ENCODE measurements around the gene NOP14.
"Not testable (repeated sequence)": the region's sequence is repeated elsewhere in the genome, so short reads cannot be mapped to it uniquely, and the experiment has no call there.

The NOP14 gene

DNA sequence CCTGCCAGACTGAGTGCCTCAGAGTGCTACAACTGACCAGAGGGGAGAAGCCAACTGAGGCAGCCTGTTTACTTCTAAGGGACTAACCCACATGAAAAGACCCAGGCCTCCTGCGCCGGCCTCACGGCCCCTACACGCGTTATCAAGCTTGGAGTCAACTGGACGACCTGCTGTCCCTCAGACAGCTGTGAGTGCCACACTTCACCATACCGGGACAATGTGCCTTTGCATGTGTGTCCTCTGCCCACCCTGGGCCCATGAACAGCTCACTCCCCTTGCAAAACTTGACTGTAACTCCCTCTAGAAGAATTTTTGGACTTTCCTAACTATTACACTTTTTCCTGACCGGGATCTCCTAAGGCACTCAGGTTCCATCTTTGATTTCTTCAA is 1.8 kb downstream of the NOP14 start:
- no peak for DNase-seq

DNA sequence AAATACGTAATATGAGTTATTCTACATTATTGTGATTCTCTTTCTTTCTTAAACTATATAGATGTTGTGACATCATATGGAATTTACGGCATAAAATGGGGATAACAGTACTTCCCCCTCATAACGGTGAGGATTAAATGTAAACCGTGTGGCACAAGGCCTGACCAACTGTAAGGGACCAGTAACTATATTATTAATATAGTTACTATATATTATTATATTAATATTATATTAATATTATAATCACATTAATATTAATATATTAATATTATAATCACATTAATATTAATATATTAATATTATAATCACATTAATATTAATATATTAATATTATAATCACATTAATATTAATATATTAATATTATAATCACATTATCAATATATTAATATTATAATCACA is 2.8 kb downstream of the NOP14 start:
- DNase-seq: not testable (repeated sequence)

DNA sequence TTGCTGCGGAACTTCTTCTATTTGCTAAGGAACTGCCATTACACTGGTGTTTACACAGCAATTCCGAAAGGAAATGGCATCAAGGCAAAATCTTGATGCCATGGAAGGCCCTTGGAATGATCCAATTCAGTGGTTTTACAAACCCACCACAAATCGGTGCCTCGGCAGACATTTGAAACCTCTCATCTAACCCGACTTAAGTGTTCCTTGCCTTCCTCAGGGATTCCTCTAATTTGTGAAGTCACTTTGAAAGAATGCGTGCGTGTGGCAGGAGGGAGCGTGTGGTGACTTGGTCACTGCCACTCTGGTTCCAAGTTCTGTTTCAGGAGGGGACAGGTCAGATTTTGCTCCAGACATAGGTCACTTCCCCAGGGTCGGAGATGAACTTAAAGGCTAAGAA is 4.8 kb downstream of the NOP14 start:
- DNase-seq: no peak

DNA sequence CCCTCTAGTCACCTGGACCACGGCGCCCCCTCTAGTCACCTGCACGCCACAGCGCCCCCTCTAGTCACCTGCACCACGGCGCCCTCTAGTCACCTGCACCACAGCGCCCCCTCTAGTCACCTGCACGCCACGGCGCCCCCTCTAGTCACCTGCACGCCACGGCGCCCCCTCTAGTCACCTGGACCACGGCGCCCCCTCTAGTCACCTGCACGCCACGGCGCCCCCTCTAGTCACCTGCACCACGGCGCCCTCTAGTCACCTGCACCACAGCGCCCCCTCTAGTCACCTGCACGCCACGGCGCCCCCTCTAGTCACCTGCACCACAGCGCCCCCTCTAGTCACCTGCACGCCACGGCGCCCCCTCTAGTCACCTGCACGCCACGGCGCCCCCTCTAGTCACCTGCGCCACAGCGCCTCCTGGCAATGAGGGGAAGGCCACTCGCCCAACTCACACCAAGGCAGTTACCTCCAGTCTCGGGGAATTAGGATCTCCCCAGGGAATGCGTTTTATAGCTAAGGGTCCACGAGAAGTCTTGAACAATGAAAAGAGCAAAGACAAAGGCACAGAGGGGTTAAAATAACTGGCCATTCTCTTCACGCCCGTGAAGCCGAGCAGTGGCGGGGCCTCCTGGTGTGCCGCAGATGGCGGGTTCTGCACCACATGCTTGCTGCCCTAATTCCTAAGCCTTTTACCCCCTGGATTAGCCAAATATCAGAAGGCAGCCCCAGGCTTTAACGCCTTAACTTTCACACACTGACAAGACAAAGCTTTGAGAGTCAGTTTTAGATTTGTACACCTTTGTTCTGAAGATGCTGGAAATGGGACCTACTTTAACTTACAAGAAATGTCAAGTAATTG is 7.8 kb downstream of the NOP14 start:
- not testable (repeated sequence) for DNase-seq

DNA sequence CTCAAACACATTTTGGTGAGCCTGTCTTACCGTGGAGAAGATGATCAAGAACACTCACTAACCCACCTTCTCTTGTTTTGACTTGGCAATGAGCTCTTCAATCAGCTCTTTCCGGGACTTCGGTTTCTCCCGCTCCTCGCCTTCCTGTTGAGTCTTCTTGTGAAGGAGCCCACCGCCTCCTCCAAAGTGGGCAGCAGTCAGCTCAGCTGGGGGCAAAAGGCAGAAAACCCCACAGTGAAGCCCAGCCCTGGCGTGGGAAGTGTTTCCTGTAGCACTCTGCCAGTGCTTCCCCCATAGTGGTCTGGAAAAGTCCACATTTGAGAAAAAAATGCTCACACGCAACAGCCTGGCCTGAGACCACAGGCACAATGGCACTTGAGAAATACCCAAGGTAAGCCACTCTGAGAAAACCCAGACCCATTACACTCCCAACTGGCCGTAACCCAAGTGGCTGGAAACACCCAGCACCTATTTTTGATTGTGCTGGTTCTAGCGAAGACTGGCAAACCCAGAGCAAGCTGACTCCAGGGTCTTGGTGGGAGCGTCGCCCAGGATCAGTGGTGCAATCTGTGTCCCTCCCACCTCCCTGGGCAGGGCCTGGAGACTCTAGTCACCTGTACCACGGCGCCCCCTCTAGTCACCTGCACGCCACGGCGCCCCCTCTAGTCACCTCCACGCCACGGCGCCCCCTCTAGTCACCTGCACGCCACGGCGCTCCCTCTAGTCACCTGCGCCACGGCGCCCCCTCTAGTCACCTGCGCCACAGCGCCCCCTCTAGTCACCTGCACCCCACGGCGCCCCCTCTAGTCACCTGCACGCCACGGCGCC is 8.6 kb downstream of the NOP14 start:
- no peak for DNase-seq

DNA sequence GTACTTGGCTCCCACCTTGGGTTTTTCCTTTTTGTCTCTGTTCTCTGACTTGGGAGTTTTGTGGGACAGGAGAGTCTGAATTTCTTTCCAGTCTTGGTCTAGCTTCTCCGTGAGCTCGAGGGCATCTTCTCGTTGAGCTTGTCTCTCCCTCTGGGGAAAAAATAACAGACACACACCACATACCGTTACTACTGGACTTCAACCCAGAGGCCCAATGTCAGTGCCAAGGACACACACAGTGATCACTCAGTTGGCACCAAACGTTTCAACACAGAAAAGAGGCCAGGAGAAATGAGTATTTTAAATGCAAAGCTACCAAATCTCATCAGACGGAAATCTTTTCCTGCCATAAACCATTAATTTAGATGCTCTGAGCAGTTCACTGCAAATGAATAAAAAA is 9.7 kb downstream of the NOP14 start:
- no peak for DNase-seq

DNA sequence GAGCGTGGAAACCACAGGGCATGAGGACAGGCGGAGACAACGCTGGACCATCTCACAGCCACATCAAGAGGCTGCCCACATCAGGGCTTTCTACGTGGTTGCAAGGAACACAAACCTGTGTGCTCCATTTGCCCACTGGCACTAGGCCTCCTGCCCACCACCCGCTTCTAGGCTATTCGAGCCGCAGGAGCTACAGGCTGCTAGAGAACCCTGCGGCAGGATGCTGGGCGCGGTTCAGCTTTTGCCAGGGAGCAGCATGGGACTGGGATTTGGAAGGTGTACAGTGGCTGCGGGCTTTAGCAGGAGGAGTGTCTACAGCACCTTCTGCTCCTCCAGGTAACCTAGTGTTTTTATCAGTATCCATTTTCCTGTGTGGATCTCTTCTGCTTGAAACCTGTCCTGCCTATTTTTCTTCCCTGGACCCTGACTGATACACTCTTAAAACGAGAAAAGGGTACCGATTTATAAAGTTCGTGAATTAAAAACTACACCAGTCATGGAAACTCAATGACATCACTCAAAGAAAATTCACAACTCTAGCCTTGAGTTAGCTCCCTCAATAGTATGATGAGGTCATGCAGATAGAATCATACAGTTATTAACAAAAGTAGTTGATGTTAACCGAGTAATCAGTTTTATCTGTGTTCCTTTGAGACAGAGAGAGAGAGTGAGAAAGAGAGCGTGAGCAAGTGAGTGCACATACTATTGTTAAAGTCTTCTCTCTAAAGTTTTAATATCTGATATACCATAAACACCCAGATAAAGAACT is 12.8 kb downstream of the NOP14 start:
- DNase-seq: no peak

DNA sequence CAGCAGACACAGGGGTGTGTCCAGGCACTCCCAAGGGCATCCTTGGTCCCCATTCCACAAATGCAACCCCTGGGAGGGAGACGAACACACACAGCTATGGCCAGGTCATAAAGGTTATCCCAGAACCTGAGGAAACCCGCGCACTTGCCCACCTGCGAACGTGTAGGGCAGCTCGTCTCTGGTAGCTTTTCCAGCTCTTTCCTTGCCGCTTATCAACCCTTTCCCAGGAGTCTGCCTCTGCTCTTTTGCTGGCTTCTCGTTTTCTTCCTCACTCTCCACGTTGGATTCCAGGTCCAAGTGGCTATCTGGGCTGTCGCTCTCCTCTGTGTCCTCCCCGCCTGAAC is 13.5 kb downstream of the NOP14 start:
- DNase-seq: no peak

DNA sequence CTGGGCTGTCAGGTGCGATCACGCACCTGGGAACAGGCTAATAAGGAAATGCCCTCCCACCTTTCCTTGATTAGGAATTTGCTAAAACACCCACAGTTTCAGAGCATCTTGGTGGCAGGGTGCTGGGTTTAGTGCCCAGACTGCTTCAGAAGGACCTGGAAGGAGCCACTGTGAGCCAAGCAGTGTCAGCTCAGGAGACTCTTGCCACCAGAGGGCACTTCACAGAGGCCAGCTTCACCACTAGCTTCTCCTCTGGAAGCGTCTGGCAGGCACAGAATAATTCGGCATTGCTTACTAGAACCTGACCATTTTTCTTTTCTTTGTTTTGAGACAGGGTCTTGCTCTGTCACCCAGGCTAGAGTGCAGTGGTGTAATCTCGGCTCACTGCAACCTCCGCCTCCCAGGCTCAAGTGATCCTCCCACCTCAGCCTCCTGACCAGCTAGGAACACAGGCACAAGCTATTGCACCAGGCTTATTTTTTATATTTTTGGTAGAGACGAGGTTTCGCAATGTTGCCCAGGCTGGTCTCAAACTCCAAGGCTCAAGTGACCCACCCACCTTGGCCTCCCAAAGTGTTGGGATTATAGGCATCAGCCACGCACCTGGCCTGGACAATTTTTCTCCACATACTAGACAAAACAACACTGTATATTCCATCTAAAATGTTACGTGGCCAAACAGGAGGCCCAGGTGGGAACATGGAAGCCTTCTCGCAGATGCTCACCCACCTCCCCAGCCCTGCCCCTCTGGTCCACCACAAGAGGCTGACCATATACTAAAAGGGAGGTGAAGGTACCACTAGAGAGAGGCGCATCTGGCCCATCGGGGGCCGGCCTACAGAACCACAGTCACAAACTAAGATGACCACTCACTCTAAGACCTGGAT is 14.1 kb downstream of the NOP14 start:
- DNase-seq: no peak

DNA sequence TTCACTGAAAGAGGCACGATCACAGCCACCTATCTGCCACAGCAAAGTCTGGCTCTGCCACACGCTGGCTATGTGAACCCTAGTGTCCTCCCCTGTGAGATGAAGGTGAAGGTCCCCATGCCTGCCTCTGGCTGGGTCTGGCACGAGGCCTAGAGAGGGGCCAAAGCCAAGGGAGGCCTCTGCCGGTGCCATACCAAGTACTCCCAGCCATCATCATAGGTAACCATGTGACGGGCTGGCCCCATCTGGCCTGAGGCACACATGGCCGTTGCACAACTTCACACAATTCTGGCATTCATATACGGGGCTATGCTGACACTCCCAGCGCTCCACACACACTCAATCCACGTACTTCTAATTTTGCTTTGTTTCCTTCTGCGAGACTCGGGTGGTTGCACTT is 15.3 kb downstream of the NOP14 start:
- no peak for DNase-seq

DNA sequence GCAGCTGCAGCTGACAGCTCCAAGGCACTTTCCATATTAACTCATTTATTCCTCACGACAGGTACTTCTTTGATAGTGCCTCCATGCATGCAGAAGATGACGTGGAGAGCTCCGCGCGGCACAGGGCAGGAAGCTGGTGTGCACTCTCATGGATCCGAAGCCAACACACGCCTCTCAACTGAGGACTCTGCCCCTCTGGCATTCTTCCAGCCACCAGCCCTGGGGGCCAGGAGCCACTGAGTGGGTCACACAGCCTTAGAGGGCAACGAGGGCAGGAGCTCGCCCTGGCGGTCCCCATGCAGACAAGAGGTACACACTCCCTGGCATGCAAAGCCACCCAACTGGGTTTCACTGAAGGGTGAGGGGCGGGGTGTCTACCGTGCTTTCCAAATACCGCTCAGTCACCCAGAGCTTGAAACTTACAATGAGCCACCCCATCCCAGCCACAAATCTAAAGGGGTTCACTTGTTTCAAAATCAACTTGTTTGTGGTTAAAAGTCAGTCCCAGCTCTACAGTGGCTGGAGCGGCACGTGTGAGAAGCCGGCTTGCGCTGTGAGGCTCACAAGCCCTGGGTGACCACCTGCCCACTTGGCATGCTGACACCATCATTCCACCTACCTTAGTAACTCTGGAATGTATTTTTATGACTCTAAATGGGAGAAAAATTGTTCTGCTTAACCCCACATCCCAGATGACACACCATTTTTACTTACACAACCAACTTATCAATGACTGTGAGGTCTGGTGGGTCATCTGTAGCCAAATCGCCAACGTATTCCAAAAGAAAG is 16.2 kb downstream of the NOP14 start:
- DNase-seq: no peak

DNA sequence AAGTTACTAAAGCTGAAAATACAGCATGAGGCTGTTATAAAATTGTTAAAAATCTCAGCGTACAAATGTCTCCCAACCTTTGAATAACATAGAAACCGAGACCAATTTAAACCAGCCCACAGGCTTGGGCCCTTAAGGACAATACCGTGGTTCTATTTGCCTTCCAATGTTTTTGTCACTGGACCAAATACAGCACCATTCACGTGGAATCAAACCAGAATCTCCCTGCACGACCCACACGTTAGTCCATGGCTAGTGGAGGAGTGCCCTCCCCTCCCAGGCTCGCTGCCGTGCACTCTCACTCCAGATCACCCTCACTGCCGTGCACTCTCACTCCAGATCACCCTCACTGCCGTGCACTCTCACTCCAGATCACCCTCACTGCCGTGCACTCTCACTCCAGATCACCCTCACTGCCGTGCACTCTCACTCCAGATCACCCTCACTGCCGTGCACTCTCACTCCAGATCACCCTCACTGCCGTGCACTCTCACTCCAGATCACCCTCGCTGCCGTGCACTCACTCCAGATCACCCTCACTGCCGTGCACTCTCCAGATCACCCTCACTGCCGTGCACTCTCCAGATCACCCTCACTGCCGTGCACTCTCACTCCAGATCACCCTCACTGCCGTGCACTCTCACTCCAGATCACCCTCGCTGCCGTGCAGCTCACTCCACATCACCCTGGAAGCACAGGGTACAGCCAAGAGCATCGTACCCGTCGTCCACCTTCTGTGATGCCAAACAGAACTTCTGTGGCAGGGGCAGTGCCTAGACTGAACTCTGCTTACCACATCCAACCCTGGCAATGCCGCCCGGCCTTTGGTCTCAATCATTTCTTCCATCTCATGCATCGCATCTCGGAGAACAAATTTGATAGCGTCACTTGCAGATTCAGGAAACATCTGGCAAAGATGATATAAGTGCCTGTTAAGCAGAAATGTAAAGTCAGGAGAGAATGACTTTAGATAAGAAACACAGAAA is 17.3 kb downstream of the NOP14 start:
- DNase-seq: not testable (repeated sequence)

DNA sequence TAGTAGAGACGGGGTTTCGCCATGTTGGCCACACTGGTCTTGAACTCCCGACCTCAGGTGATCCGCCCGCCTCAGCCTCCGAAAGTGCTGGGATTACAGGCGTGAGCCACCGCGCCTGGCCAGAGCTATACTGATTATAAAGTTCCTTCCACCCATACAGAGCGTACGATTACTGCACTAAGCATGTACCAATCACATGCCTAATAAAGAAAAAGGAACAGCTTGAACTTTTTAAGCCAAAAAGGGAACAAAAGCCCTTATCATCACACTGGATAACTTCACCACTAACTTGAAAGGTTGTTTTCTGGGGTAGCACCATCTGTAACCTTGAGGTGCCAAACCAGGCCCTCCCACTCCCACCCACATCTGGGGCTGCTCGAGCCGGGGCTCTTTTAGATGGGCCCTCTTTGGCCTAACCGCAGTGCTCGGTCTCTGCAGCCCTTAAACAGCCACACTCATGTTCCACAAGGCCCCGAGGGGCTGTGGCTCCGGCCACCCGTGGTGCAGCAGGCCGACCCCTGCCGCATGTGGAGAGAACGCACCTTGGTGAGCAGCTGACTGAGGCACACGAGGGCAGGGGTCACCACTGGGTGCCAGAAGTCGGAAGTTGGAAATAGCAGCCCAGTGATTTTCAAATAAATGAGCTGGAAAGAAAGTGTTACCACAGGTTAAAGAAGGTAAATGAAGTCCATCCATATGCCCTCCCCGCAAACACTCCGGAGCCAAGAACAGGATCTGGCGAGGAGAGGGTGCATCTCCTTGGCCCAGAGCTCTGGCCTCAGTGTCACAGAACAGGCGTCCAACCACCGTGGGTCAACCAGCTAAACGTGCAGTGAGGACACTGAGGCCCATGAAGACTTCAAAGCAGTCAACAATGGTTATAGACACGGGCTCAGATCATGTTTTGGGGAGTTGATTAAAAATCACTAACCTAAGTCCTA is 18.4 kb downstream of the NOP14 start:
- DNase-seq: no peak

DNA sequence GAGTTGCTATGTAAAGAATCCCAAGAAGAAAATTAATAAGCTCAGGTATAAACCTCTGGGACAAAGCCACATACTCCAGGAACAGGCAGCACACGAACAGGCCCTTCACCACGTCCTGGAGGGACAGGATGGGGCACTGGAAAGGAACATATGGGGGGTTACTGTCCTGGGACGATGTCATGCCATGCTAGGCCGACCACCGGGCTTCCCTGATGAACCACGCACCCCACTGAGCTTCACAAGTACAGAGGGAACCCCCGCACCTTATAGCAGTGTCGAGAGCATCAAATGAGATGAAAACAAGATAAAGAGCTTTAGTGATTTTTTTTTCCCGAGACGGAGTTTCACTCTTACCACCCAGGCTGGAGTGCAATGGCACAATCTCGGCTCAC is 19.1 kb downstream of the NOP14 start:
- DNase-seq: no peak

DNA sequence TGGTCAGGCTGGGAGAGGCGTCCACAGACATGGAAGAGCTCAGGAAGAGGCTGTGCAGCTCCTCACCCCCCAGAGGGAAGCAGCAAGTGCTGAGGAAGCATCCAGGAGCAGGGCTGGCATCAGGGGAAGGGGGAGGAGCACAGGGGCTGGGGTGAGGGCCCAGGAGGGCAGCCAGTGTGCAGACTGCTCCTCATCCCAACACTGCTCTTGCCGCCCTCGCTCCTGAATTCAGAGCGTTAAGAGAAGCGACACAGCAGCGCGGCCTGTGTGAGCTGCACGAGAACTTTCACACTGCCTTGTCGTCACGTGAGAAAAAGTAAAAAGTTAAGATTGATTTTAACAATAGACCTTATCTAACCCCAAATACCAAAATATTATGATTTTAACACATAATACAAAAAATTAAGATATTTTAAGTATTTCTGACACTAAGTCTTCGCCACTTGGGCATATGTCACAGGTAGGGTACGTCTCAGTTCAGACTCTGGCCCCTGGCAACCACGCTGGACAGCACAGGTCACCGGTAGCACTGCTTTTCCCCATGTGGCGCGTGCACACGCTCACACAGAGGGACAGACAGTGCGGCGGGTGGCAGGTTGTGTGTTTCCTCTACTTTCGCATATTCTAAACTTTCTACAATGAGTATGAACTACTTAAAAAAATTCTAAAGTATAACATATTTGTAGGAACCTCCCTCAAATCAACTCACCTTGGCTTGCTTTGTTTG is 19.7 kb downstream of the NOP14 start:
- no peak for DNase-seq

DNA sequence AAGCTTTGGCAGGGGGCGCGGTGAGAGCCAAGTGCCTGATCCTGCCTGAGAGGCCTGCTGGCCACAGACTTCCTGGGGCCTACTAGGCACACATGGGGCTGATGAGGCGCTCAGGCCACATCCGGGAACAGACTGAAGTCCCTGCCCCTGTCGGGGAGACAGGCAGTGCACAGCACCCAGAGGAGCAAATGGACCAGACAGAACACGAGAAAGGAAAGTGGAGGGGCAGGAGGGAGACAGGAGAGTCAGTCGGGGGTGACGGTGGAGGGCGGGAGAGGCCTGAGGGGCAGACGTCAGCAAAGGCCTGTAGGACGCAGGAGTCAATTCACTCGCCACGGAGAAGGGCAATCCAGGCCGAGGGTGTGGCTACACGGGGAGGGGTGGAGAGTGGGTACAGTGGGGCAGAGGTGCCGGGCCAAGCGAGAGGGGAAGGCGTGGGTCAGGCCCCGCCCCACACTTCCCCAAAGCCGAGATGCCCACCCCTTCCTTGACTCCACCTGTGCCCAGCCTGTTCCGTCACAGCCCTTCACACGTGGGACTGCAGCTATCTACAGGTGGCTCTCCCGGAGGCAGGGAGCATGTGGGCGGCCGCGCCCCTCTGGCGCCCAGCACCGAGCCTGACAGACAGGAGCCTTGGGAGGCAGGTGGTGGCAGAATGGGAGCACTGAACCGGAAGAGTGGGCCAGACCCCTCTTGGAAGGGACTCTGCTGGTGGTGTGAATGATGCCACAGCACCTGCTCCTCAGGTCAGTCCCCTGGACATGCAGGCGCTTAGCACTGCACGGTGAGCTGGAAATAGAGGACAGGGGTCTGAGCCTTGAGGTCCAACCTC is 20.5 kb downstream of the NOP14 start:
- DNase-seq: no peak

DNA sequence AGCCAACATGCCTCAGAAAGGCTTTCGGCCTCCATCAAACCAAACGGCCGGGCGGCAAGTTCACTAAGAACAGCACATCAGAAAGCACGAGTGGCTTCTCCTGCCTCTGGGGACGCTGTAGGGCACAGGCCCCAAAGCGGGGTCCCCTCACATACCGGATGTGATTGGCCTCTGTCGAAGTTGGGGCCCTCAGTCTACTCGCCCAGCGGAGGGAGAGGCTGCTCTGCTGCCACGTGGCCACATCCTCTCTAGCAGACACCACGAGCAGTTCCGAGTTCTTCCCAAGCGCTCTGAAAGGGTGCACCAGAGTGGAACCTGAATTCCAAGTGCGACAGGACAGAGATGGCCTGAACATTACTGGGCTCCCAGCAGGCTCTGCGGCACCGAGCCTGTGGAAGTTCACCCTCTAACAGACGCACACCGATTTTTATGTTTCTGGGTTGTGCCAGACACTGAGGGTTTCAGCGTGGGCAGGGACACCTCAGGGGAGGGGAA is 21.1 kb downstream of the NOP14 start:
- no peak for DNase-seq
